HG03066 (cell line): Measurements from ENCODE around the gene PDLIM1.

ENCODE experiments used
- ATAC-seq: cut with Tn5 transposase; IDR thresholded peaks from one replicate; pipeline ENCODE4 v1.9.1; 2021; ENCODE audit warnings: low read depth; ENCODE audit not compliant: unreplicated experiment

The PDLIM1 gene

GRCh38 chr10:95267251-95267650 is 23.6 kb downstream of the PDLIM1 start:
- ATAC-seq, result no peak

GRCh38 chr10:95266674-95267095 is 24.1 kb downstream of the PDLIM1 start:
- ATAC-seq, result peak; percentile 84

GRCh38 chr10:95265572-95265971 is 25.2 kb downstream of the PDLIM1 start:
- ATAC-seq, result no peak

GRCh38 chr10:95264227-95265051 is 26.4 kb downstream of the PDLIM1 start:
- ATAC-seq, result no peak

- no peak for ATAC-seq
Measured at GRCh38 chr10:95263864-95264226, 27.0 kb downstream of the PDLIM1 start.

GRCh38 chr10:95262763-95263518 is 27.9 kb downstream of the PDLIM1 start:
- no peak for ATAC-seq

- ATAC-seq, result no peak
Measured at GRCh38 chr10:95261926-95262325, 28.9 kb downstream of the PDLIM1 start.

- ATAC-seq, result no peak
Measured at GRCh38 chr10:95260909-95261552, 29.8 kb downstream of the PDLIM1 start.

GRCh38 chr10:95260397-95260881 is 30.4 kb downstream of the PDLIM1 start:
- ATAC-seq, result no peak

GRCh38 chr10:95257849-95258248 is 33.0 kb downstream of the PDLIM1 start:
- ATAC-seq, result no peak

GRCh38 chr10:95256268-95256667 is 34.5 kb downstream of the PDLIM1 start:
- ATAC-seq, result no peak

GRCh38 chr10:95254629-95255028 is 36.2 kb downstream of the PDLIM1 start:
- ATAC-seq, result no peak

- no peak for ATAC-seq
Measured at GRCh38 chr10:95253686-95254085, 37.1 kb downstream of the PDLIM1 start.

- no peak for ATAC-seq
Measured at GRCh38 chr10:95253007-95253406, 37.8 kb downstream of the PDLIM1 start.

GRCh38 chr10:95250856-95251255 is 39.9 kb downstream of the PDLIM1 start:
- no peak for ATAC-seq

- no peak for ATAC-seq
Measured at GRCh38 chr10:95249467-95249866, 41.3 kb downstream of the PDLIM1 start.

- ATAC-seq, result no peak
Measured at GRCh38 chr10:95248989-95249388, 41.8 kb downstream of the PDLIM1 start.

GRCh38 chr10:95247881-95248583 is 42.8 kb downstream of the PDLIM1 start:
- no peak for ATAC-seq

GRCh38 chr10:95247200-95247880 is 43.5 kb downstream of the PDLIM1 start:
- ATAC-seq, result no peak

GRCh38 chr10:95246582-95247051 is 44.2 kb downstream of the PDLIM1 start:
- ATAC-seq, result no peak
